Measurements from ENCODE around the gene MPPED2.

GRCh38 chr11:30578406-30578805 is 7.7 kb downstream of the MPPED2 start:
- no peak for TF ChIP-seq TEAD1 (CRISPR knock-in tag; IDR thresholded peaks at IDR 0.05)
- TF ChIP-seq AR (CRISPR knock-in tag; IDR thresholded peaks at IDR 0.05), result no peak
- no peak for TF ChIP-seq CTCF (IDR thresholded peaks at IDR 0.05)
